ENCODE measurements around the gene SEC31A.

The SEC31A gene

DNA sequence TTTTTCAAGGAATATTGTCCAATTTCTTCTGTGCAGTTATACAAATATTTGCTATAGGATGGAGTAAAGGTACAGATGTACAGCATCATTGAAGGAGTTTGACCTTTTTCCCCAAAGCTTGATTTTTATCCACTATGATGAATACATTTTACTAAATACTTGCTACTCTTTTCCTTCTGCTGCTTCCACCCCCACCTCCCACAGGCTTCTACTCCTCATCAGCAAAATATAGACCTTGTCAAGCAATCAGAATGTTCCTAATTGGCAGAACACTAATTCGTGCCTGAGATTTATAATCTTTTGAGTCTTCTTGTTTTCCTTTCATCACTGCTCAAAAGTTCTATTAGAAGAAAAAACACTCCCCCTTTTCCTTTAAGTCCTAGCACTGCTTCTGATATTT is 5.8 kb upstream of the SEC31A start:
- DNase-seq (ENCODE audit: low spot score): no peak
- TF ChIP-seq, protein P1, sequence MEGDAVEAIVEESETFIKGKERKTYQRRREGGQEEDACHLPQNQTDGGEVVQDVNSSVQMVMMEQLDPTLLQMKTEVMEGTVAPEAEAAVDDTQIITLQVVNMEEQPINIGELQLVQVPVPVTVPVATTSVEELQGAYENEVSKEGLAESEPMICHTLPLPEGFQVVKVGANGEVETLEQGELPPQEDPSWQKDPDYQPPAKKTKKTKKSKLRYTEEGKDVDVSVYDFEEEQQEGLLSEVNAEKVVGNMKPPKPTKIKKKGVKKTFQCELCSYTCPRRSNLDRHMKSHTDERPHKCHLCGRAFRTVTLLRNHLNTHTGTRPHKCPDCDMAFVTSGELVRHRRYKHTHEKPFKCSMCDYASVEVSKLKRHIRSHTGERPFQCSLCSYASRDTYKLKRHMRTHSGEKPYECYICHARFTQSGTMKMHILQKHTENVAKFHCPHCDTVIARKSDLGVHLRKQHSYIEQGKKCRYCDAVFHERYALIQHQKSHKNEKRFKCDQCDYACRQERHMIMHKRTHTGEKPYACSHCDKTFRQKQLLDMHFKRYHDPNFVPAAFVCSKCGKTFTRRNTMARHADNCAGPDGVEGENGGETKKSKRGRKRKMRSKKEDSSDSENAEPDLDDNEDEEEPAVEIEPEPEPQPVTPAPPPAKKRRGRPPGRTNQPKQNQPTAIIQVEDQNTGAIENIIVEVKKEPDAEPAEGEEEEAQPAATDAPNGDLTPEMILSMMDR (IDR thresholded peaks at IDR 0.05; ENCODE audit: borderline replicate concordance, control extremely low read depth, extremely low read depth, insufficient read depth, missing control alignments): no peak
- in situ Hi-C loops (cut with MboI; ENCODE audit: low sequenced_read_pairs, unreplicated experiment): loop anchor here (25.0 kb wide), 1 partner anchor 366 kb away; no protein-coding TSS in a partner anchor

DNA sequence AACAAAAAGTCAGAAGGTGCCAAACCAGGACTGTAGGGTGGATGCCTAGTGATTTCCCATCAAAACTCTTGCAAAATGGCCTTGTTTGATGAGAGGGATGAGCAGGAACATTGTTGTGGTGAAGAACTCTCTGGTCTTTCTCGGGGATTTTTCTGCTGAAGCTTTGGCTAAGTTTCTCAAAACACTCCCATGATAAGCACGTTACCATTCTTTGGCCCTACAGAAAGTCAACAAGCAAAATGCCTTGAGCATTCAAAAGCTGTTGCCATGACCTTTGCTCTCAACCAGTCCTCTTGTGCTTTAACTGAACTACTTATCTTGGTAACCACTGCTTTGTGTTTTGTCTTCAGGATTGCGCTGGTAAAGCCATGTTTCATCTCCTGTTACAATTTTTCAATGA is 3.0 kb upstream of the SEC31A start:
- TF ChIP-seq, protein P1 (IDR thresholded peaks at IDR 0.05; ENCODE audit: borderline replicate concordance, control extremely low read depth, extremely low read depth, insufficient read depth, missing control alignments): no peak
- in situ Hi-C loops (cut with MboI; ENCODE audit: low sequenced_read_pairs, unreplicated experiment): loop anchor here (25.0 kb wide), 1 partner anchor 368 kb away; no protein-coding TSS in a partner anchor
- no peak for DNase-seq (ENCODE audit: low spot score)

DNA sequence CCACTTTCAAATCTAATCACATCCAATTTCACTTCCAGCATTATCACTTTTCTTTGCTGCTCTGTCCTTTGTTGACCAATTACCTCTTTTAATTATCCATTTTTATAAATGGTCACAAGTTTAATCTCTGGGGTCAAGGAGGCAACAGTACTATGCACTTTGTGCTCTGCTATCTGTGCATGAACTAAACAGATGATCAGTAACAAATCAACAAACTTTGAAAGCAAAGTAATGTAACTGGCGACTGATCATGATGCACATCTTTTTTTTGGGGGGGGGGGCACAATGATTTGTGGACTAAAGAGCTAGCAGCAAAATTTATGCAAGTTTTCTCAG is 1.5 kb upstream of the SEC31A start:
- in situ Hi-C loops (cut with MboI; ENCODE audit: low sequenced_read_pairs, unreplicated experiment): loop anchor here (25.0 kb wide), 1 partner anchor 370 kb away; no protein-coding TSS in a partner anchor
- TF ChIP-seq, protein P1 (IDR thresholded peaks at IDR 0.05; ENCODE audit: borderline replicate concordance, control extremely low read depth, extremely low read depth, insufficient read depth, missing control alignments): no peak
- no peak for DNase-seq (ENCODE audit: low spot score)

DNA sequence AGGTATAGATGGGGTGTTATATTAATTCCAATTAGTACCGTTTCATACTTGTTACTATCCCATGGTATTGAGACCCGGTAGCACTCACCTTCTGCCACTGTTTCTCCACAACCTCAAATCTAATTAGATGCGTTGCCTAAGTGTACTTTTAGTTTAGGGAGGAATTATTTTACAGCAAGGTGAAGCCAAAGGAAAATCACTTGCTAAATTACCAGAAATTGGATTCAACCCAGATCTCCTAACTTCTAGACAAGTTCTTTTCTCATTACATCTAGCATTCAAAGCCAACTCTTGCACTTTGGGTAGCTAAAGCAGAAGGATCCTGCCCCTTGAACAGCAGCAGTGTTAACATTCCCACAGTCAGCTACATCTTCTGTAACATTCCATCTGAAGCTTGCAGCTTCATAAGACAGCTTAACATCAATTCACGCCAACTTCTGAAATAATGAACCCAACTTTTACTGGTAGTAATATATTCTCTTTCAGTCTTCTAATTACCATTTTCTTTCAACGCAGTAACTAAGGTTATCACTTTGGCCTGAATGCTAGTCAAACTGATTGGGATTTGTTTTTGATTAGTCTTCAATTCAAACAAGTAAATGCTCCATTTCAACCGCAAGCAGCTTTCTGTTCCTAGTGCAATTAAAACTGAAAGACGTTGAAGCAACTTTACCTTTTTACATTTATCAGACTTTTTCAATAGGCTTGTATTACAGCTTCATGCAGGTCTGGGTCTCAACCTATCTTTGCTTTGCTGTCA is 934 bp upstream of the SEC31A start:
- TF ChIP-seq, protein P1 (IDR thresholded peaks at IDR 0.05; ENCODE audit: borderline replicate concordance, control extremely low read depth, extremely low read depth, insufficient read depth, missing control alignments): no peak
- DNase-seq (ENCODE audit: low spot score): no peak
- in situ Hi-C loops (cut with MboI; ENCODE audit: low sequenced_read_pairs, unreplicated experiment): loop anchor here (25.0 kb wide), 1 partner anchor 370 kb away; no protein-coding TSS in a partner anchor

DNA sequence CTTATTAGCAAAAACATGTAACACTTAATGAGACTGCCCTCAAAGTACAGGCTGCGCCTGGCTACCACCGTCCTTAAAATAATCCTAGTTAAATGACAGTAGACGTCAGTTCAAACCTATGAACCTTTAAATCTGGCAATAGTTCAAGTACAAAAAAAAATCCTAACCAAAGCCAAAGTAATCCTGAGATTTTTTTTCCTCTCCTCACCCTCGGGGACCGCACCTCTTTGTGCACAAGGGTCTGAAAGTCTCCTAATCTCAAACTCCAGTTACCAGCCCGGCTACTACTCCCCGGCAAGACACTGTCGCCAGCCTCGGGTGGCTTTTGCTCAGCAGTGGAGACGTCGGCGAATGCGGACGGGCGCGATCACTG is 439 bp downstream of the SEC31A start:
- TF ChIP-seq, protein P1 (IDR thresholded peaks at IDR 0.05; ENCODE audit: borderline replicate concordance, control extremely low read depth, extremely low read depth, insufficient read depth, missing control alignments): no peak
- in situ Hi-C loops (cut with MboI; ENCODE audit: low sequenced_read_pairs, unreplicated experiment): loop anchor here (25.0 kb wide), 1 partner anchor 372 kb away; no protein-coding TSS in a partner anchor
- DNase-seq (ENCODE audit: low spot score): no peak

DNA sequence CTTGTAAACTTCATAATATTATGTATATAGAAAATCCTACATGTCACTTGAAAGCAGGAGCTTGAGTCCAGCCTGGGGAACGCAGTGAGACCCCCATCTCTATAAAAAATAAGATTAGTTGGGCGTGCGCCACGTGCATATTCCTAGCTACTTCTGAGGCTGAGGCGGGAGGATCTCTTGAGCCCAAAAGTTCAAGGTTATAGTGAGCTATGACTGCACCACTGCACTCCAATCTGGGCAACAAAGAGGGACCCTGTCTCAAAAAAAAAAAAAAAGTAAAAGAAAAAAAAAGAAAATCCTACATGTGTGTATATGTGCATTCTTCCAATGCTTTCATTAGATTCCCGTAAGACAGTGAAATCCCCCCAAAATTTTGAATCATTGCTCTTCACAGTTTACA is 1.7 kb downstream of the SEC31A start:
- TF ChIP-seq, protein P1 (IDR thresholded peaks at IDR 0.05; ENCODE audit: borderline replicate concordance, control extremely low read depth, extremely low read depth, insufficient read depth, missing control alignments): no peak
- in situ Hi-C loops (cut with MboI; ENCODE audit: low sequenced_read_pairs, unreplicated experiment): loop anchor here (25.0 kb wide), 1 partner anchor 373 kb away; no protein-coding TSS in a partner anchor
- no peak for DNase-seq (ENCODE audit: low spot score)
